ENCODE data around the gene ADAMTS3.
A peak's percentile ranks its signal among the peaks of the same experiment; 100 is the strongest.

The ADAMTS3 gene

DNA sequence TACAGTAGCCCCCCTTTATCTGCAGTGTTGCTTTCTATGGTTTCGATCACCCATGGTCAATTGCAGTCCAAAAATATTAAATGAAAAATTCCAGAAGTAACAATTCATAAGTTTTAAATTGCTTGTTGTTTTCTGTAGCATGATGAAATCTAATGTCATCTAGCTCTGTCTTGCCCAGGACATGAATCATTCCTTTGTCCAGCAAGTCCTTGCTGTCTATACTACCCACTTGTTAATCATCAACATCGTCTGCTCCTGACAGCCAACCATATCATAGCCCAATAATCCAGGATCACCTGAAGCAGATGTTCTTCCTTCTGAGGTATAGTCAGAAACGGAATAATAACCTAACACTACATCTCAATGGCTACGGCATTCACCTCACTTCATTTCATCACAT lies 79.8 kb downstream of the ADAMTS3 start:
- TF ChIP-seq, protein P1, sequence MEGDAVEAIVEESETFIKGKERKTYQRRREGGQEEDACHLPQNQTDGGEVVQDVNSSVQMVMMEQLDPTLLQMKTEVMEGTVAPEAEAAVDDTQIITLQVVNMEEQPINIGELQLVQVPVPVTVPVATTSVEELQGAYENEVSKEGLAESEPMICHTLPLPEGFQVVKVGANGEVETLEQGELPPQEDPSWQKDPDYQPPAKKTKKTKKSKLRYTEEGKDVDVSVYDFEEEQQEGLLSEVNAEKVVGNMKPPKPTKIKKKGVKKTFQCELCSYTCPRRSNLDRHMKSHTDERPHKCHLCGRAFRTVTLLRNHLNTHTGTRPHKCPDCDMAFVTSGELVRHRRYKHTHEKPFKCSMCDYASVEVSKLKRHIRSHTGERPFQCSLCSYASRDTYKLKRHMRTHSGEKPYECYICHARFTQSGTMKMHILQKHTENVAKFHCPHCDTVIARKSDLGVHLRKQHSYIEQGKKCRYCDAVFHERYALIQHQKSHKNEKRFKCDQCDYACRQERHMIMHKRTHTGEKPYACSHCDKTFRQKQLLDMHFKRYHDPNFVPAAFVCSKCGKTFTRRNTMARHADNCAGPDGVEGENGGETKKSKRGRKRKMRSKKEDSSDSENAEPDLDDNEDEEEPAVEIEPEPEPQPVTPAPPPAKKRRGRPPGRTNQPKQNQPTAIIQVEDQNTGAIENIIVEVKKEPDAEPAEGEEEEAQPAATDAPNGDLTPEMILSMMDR (IDR thresholded peaks at IDR 0.05; ENCODE audit: extremely low read depth, insufficient read depth, missing control alignments) = no peak
- no peak for DNase-seq (ENCODE audit: low spot score)
- in situ Hi-C loops (cut with MboI; ENCODE audit: low pct_unique_long_range_greater_than_20kb, low sequenced_read_pairs, unreplicated experiment) = loop anchor here (25.0 kb wide), 1 partner anchor 523 kb away; no protein-coding TSS in a partner anchor

DNA sequence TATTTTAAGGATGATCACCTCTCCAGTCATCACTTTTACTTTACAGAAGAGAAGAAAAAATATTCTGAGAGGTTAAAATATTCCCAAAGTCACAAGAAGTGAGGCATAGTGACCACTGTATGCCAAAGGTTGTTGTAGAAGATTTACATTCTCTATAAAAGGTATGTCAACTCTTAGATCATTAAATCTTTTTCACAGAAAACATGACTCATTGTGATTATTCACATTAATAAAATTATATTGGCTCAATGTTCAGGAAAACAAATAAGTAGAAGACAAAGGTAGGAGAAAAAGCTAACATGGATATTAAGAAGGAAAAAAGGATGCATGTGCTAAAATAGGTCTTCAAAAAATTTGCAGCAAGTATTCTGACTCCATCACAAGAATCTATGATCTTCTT lies 82.0 kb downstream of the ADAMTS3 start:
- TF ChIP-seq, protein P1 (IDR thresholded peaks at IDR 0.05; ENCODE audit: extremely low read depth, insufficient read depth, missing control alignments) = no peak
- DNase-seq (ENCODE audit: low spot score) = no peak
- in situ Hi-C loops (cut with MboI; ENCODE audit: low pct_unique_long_range_greater_than_20kb, low sequenced_read_pairs, unreplicated experiment) = loop anchor here (25.0 kb wide), 1 partner anchor 525 kb away; no protein-coding TSS in a partner anchor

- no peak for DNase-seq (ENCODE audit: low spot score)
- in situ Hi-C loops (cut with MboI; ENCODE audit: low pct_unique_long_range_greater_than_20kb, low sequenced_read_pairs, unreplicated experiment) = loop anchor here (25.0 kb wide), 1 partner anchor 527 kb away; no protein-coding TSS in a partner anchor
- TF ChIP-seq, protein P1 (IDR thresholded peaks at IDR 0.05; ENCODE audit: extremely low read depth, insufficient read depth, missing control alignments) = no peak
Measured at GRCh38 chr4:72484981-72485380, 84.0 kb downstream of the ADAMTS3 start.

DNA sequence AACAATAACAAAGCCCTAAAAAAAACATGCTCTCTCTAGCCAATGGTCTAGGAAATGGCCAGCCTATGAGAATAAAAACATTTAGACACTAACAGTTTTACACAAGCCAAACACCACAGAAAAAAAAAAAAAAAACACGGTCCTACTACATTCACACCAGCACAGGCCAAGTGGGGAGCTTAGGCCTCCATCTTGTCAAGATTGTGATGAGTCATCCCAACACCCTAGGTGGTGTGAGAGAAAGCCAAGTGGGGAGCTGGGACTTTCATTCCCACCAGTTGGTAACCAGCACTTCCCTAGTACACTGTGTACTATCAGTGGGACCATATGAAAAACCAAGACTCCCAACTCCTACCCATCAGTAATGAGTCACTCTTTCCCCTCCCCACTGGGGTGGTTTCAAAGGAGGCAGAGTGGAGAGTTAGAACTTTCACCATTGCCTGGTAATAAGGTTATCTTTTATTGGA lies 95.6 kb downstream of the ADAMTS3 start:
- no peak for DNase-seq (ENCODE audit: low spot score)
- TF ChIP-seq, protein P1 (IDR thresholded peaks at IDR 0.05; ENCODE audit: extremely low read depth, insufficient read depth, missing control alignments) = no peak
- in situ Hi-C loops (cut with MboI; ENCODE audit: low pct_unique_long_range_greater_than_20kb, low sequenced_read_pairs, unreplicated experiment) = no loop called here

GRCh38 chr4:72471816-72472215 lies 97.2 kb downstream of the ADAMTS3 start:
- TF ChIP-seq, protein P1 (IDR thresholded peaks at IDR 0.05; ENCODE audit: extremely low read depth, insufficient read depth, missing control alignments) = no peak
- in situ Hi-C loops (cut with MboI; ENCODE audit: low pct_unique_long_range_greater_than_20kb, low sequenced_read_pairs, unreplicated experiment) = no loop called here
- DNase-seq (ENCODE audit: low spot score) = no peak

DNA sequence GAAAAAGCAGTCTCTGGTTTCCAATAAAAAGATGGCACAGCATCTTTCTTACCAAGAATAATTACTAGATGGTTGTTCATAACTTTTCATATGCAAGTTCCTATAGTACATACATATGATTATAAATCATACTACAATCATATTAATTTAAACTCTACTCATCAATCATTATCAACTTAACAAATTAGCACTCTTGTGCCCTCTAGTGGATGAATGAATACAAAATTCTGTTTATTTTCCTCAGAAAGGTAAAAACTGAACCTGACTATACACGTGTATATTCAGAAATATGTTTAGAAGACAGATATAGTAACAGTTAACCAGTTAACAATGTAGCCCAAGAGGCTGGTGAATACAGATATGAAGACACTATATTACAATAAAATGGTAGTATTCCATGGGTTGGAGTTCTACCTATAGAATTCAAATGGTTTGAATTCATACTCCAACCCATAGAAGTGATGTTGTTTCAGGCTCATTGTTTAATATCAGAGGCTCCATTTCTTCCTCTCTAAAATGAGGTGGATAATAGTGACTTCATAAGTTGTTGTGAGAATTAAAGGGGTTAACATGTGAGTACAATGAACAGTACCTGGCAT lies 100.0 kb downstream of the ADAMTS3 start:
- DNase-seq (ENCODE audit: low spot score) = peak; percentile 15
- TF ChIP-seq, protein P1 (IDR thresholded peaks at IDR 0.05; ENCODE audit: extremely low read depth, insufficient read depth, missing control alignments) = peak; percentile 57
- in situ Hi-C loops (cut with MboI; ENCODE audit: low pct_unique_long_range_greater_than_20kb, low sequenced_read_pairs, unreplicated experiment) = no loop called here

Data from GM13977 (cell line).